Activated CD4-positive, alpha-beta T cell treated with anti-CD3 and anti-CD28 coated beads, Interleukin-2, Interleukin-4, amounts not matched to agents 100 ng/mL and 50 ng/mL, durations not matched to agents 16 hours and 8 hours (primary cell): Measurements from ENCODE around the gene FAM187B.
"Not testable (repeated sequence)": the region's sequence is repeated elsewhere in the genome, so short reads cannot be mapped to it uniquely, and the experiment has no call there.

Experiments used
- DNase-seq: peaks from one replicate; pipeline ENCODE4 v3.0.0-alpha.2; 2020; ENCODE audit warnings: low spot score

Gene FAM187B

GRCh38 chr19:35236638-35237400, 8.3 kb upstream of the FAM187B start:
- no peak for DNase-seq

GRCh38 chr19:35232912-35233311, 4.4 kb upstream of the FAM187B start:
- DNase-seq, result no peak

- DNase-seq, result no peak
These were observed 3.6 kb upstream of the FAM187B start for GRCh38 chr19:35231956-35232645.

GRCh38 chr19:35229601-35230000, 1.1 kb upstream of the FAM187B start:
- no peak for DNase-seq

GRCh38 chr19:35226748-35227147, 1.8 kb downstream of the FAM187B start:
- DNase-seq, result no peak

- no peak for DNase-seq
These were observed 2.6 kb downstream of the FAM187B start for GRCh38 chr19:35225951-35226350.

- DNase-seq, result no peak
These were observed 3.6 kb downstream of the FAM187B start for GRCh38 chr19:35224681-35225571.

- DNase-seq, result no peak
These were observed 4.6 kb downstream of the FAM187B start for GRCh38 chr19:35223862-35224505.

- DNase-seq, result no peak
These were observed 5.3 kb downstream of the FAM187B start for GRCh38 chr19:35223084-35223790.

GRCh38 chr19:35222373-35223015, 6.0 kb downstream of the FAM187B start:
- DNase-seq, result no peak

- not testable (repeated sequence) for DNase-seq
These were observed 7.5 kb downstream of the FAM187B start for GRCh38 chr19:35220973-35221590.

GRCh38 chr19:35220315-35220921, 8.1 kb downstream of the FAM187B start:
- no peak for DNase-seq

GRCh38 chr19:35219008-35219407, 9.5 kb downstream of the FAM187B start:
- no peak for DNase-seq

- no peak for DNase-seq
These were observed 10.9 kb downstream of the FAM187B start for GRCh38 chr19:35217649-35217990.

GRCh38 chr19:35216833-35217648, 11.5 kb downstream of the FAM187B start:
- DNase-seq, result no peak

- no peak for DNase-seq
These were observed 12.3 kb downstream of the FAM187B start for GRCh38 chr19:35216016-35216832.

- DNase-seq, result no peak
These were observed 13.6 kb downstream of the FAM187B start for GRCh38 chr19:35214766-35215422.
